Upper lobe of left lung (tissue), 6 donors: Measurements from ENCODE around the gene SEL1L3. TPM values are rescaled to one million over a fixed set of nuclear protein-coding genes. Genes with fewer than 3 reads are reported as not detected.

Experiments used
- ATAC-seq, 2 donors: fragments of 200-7000 bp; cut with Tn5 transposase; one replicate each; pipeline ENCODE4 v1.9.1; 2022; ENCODE audit warnings: mild to moderate bottlenecking in 2 of 2, moderate library complexity in 2 of 2; ENCODE audit not compliant: low FRiP score in 2 of 2
- DNase-seq, 2 donors: peaks; one replicate each; pipeline ENCODE4 v3.0.0-alpha.2; 2019 to 2020
- H3K27ac ChIP-seq, 4 donors: fragments of 200-600 bp; sonication (generic); one replicate each; pipeline ENCODE4 v1.5.1; 2016 to 2019
- H3K27me3 ChIP-seq, 4 donors: fragments of 200-600 bp; sonication (generic); one replicate each; pipeline ENCODE4 v1.5.1; 2017 to 2019
- H3K36me3 ChIP-seq, 4 donors: fragments of 200-600 bp; sonication (generic); one replicate each; pipeline ENCODE4 v1.5.1; 2016 to 2019
- H3K4me1 ChIP-seq, 4 donors: fragments of 200-600 bp; sonication (generic); one replicate each; pipeline ENCODE4 v1.5.1; 2018 to 2019
- H3K4me3 ChIP-seq, 4 donors: fragments of 200-600 bp; sonication (generic); one replicate each; pipeline ENCODE4 v1.5.1; 2017 to 2019; ENCODE audit warnings: mild to moderate bottlenecking in 2 of 4, moderate library complexity in 1 of 4
- H3K9me3 ChIP-seq, 4 donors: fragments of 200-600 bp; sonication (generic); one replicate each; pipeline ENCODE4 v1.5.1; 2018 to 2019
- EP300 ChIP-seq, 4 donors: sonication (generic); formaldehyde crosslinking; IDR thresholded peaks; one replicate each; pipeline ENCODE4 v1.5.1; 2017; ENCODE audit warnings: antibody characterized with exemption in 4 of 4, control low read depth in 2 of 4
- POLR2A ChIP-seq, 4 donors: fragments of 450-650 bp; IDR thresholded peaks; one replicate each; pipeline ENCODE4 v1.5.1; 2016 to 2017; ENCODE audit warnings: antibody characterized with exemption in 4 of 4, mild to moderate bottlenecking in 2 of 4
- POLR2AphosphoS5 ChIP-seq, 2 donors: sonication (generic); formaldehyde crosslinking; IDR thresholded peaks; one replicate each; pipeline ENCODE4 v1.5.1; 2017; ENCODE audit warnings: antibody characterized with exemption in 2 of 2
- WGBS, 2 donors: methylation state at CpG; one replicate each; pipeline ENCODE4 v1.1.5; 2017 to 2018; 5-methylcytosine and 5-hydroxymethylcytosine counted together
- total RNA-seq, 6 donors: library from RNA; depleted of rRNA in 4 of 6; stranded (reverse); fragments of >200 nt in 4 of 6; gene quantifications; one replicate each; pipeline versions ENCODE4 v1.1.0 to v1.2.1, GENCODE V29; 2016 to 2021
- TF ChIP-seq, protein P1 (sequence below), 6 experiments: fragments of 450-650 bp in 4 of 6; fragments of 200-600 bp in 2 of 6; sonication (generic) in 2 of 6; IDR thresholded peaks; one replicate each; pipeline ENCODE4 v1.5.1; 2016 to 2019; ENCODE audit warnings: antibody characterized with exemption in 6 of 6
- donor health status: DM: no; HTN: no; CAD: no; lungs with moderate emphysema.
- donor health status: DM: no; HTN: yes; CAD: no; lungs with severe emphysema.

The SEL1L3 gene
- total RNA-seq, 6 donors from 2014 or later = 41.7 to 197 (median 64.7) TPM

DNA sequence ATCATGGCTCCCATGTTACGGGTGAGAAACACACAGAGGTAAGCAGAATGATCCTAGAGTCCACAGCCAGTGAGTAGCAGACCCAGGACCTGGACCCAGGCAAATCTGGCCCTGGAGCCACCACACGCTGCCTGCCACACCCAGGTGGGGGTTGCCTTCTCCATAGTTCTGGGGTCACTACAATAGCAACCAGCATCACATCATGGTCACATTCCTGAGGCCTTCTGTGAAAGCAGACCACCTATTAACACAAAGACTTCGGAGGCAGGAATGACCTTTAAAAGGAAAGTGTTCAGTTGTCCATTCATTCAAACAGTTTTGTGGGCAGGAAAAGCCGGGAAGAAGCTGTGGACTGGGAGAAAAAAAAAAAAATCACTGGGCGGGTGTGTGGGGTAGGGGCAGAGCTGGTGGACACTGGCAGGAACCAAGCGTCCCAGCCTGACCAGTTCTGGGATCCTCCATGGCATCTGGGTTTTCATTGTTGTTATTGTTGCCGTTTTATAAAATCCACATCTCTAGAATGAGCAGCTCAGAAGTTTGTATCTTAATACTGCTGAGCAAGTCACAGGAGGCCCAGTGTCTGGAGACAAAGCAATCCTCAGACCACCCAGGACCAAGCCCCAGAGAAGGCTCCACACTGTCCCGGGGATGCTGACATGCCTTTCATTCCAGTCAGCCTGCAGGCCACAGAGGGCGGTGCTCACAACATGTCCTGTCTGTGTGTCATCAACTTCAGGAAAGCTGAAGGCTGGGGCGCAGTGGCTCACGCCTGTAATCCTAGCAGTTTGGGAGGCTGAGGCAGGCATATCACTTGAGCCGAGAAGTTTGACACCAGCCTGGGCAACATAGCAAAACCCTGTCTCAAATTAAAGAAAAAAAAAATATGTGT is 67.0 kb downstream of the SEL1L3 start:
- no peak overlapping the region for H3K4me3 ChIP-seq
- DNase-seq (peak in 1 of 2 donors; percentile 3), ATAC-seq (no peak)
- no peaks in the 10 kb centered on the region for H3K9me3 ChIP-seq
- 80 to 89% methylated on average over 12 of the region's 12 CpGs for WGBS, 2 donors
- H3K36me3 ChIP-seq = peaks cover 0 to 32% (median 14%) of the 10 kb centered on the region in 4 donors
- no peaks in the 10 kb centered on the region for H3K4me1 ChIP-seq
- no peak for TF ChIP-seq POLR2A (IDR thresholded peaks at IDR 0.05)
- no peak for TF ChIP-seq EP300 (IDR thresholded peaks at IDR 0.05)
- TF ChIP-seq, protein P1, sequence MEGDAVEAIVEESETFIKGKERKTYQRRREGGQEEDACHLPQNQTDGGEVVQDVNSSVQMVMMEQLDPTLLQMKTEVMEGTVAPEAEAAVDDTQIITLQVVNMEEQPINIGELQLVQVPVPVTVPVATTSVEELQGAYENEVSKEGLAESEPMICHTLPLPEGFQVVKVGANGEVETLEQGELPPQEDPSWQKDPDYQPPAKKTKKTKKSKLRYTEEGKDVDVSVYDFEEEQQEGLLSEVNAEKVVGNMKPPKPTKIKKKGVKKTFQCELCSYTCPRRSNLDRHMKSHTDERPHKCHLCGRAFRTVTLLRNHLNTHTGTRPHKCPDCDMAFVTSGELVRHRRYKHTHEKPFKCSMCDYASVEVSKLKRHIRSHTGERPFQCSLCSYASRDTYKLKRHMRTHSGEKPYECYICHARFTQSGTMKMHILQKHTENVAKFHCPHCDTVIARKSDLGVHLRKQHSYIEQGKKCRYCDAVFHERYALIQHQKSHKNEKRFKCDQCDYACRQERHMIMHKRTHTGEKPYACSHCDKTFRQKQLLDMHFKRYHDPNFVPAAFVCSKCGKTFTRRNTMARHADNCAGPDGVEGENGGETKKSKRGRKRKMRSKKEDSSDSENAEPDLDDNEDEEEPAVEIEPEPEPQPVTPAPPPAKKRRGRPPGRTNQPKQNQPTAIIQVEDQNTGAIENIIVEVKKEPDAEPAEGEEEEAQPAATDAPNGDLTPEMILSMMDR (IDR thresholded peaks at IDR 0.05) = no peak
- TF ChIP-seq POLR2AphosphoS5 (IDR thresholded peaks at IDR 0.05) = no peak
- no peak overlapping the region for H3K27ac ChIP-seq
- no peaks in the 10 kb centered on the region for H3K27me3 ChIP-seq

DNA sequence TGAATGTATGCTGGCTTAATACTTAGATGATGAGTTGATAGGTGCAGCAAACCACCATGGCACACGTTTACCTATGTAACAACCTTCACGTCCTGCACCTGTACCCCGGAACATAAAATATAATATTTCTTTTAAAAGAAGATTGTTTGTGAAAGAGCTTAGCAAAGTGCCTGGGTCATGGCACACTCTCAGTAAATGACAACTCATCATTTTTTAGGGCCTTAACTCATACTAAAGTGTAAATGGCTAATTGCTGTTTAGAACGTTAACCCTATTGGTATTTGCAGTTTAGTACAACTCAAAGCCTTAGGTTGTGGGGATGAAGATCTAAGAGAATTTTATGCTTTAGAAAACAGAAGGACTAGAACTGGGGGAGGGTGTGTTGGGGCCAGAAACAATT is 67.7 kb downstream of the SEL1L3 start:
- Histone ChIP-seq H3K36me3 (peaks cover 0 to 31% (median 14%) of the 10 kb centered on the region in 4 donors), H3K27me3 (no peaks in the 10 kb centered on the region), H3K27ac (no peak overlapping the region), H3K4me3 (no peak overlapping the region), H3K4me1 (no peaks in the 10 kb centered on the region), H3K9me3 (no peaks in the 10 kb centered on the region)
- WGBS, 2 donors = 98 to 99% methylated on average over 4 of the region's 4 CpGs
- DNase-seq = no peak
- TF ChIP-seq, protein P1 (IDR thresholded peaks at IDR 0.05) = no peak
- no peak for TF ChIP-seq POLR2AphosphoS5 (IDR thresholded peaks at IDR 0.05)
- no peak for TF ChIP-seq EP300 (IDR thresholded peaks at IDR 0.05)
- TF ChIP-seq POLR2A (IDR thresholded peaks at IDR 0.05) = no peak
- no peak for ATAC-seq

DNA sequence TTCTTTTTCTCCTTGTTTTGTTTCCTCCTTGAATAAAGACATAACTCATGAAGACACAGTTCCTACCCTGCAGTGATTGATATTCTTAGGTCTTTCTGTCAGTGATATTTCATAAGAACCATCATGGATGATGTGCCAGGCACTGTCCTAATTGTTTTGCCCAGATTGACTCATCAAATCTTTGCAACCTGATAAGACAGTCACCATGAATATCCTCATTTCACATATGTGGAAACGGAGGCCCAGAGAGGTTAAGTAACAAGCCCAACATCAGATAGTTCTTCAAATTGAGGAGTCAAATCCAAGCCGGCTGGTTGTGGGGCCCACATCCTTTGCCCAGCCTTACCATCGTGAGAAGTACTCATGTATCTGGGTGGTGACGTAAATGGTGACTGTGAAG is 69.9 kb downstream of the SEL1L3 start:
- TF ChIP-seq, protein P1 (IDR thresholded peaks at IDR 0.05) = no peak
- TF ChIP-seq POLR2A (IDR thresholded peaks at IDR 0.05) = no peak
- TF ChIP-seq POLR2AphosphoS5 (IDR thresholded peaks at IDR 0.05) = no peak
- TF ChIP-seq EP300 (IDR thresholded peaks at IDR 0.05) = no peak
- no peaks in the 10 kb centered on the region for H3K9me3 ChIP-seq
- H3K36me3 ChIP-seq = peaks cover 0 to 20% (median 9%) of the 10 kb centered on the region in 4 donors
- no peak overlapping the region for H3K27ac ChIP-seq
- H3K4me3 ChIP-seq = no peak overlapping the region
- 85 to 94% methylated on average over 4 of the region's 4 CpGs for WGBS, 2 donors
- DNase-seq (no peak), ATAC-seq (no peak)
- H3K4me1 ChIP-seq = no peaks in the 10 kb centered on the region
- no peaks in the 10 kb centered on the region for H3K27me3 ChIP-seq

DNA sequence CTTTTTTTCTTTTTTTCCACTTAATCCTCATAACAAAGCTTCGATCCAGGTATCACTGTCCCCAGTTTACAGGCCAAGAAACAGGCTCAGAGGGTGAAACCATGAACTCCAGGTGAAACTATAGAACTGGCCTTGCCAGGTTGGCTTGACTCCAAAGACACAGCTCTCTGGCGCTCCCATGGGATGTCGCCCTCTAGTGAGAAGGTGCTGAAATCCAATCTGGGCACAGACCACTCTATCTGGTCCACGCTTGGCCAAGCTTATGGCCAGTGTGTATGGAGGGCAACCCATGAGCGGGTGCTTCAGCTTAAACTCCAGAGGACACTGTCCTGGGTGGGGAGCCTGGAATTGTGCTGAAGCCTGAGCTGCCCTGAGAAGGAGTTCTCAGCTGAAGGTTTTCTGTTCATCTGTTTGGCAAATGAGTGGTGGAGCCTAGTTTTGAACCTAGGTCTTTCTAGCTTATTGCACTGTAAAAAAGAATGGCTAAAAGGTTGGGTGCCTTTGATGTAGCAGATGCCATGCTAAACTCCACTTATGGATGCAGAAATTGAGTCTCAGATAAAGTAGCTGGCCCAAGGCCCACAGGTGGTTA is 70.5 kb downstream of the SEL1L3 start:
- DNase-seq (peak in 1 of 2 donors; percentile 61), ATAC-seq (peak; percentile 49 to 54)

More for the DNA sequence above, 70.5 kb downstream of the SEL1L3 start:
- 76 to 82% methylated on average over 3 to 5 of the region's 5 CpGs for WGBS, 2 donors
- no peak for TF ChIP-seq EP300 (IDR thresholded peaks at IDR 0.05)
- TF ChIP-seq, protein P1 (IDR thresholded peaks at IDR 0.05) = peak in 4 of 6 experiments; percentile 22 to 44 (median 26)
- Histone ChIP-seq H3K36me3 (peaks cover 0 to 21% (median 6%) of the 10 kb centered on the region in 4 donors), H3K9me3 (no peaks in the 10 kb centered on the region), H3K27me3 (no peaks in the 10 kb centered on the region), H3K4me1 (no peaks in the 10 kb centered on the region), H3K27ac (no peak overlapping the region), H3K4me3 (no peak overlapping the region)
